Measurements from ENCODE around the gene FAIM2. TPM values are rescaled to one million over a fixed set of nuclear protein-coding genes. Genes with fewer than 3 reads are reported as not detected.
A peak's percentile ranks its signal among the peaks of the same experiment; 100 is the strongest.

The FAIM2 gene
- total and polyA plus RNA-seq, 11 donors: 0.33 to 15.0 (median 5.0) TPM

GRCh38 chr12:49866859-49867569, 36.7 kb downstream of the FAIM2 start:
- 29 to 36% (median 34%) methylated on average over 16 to 19 of the region's 19 CpGs for WGBS, 4 donors
- ATAC-seq: peak in 2 of 4 donors; percentile 17
- peaks cover 4 to 37% (median 29%) of the 10 kb centered on the region in 12 donors for H3K4me1 ChIP-seq
- peaks cover 0 to 6% (median 0%) of the 10 kb centered on the region in 9 donors for H3K27me3 ChIP-seq
- H3K27ac ChIP-seq: no peak overlapping the region
- peak; percentile 67 to 79 (median 73) for DNase-seq
- TF ChIP-seq POLR2A (IDR thresholded peaks at IDR 0.05) (no peak), CTCF (IDR thresholded peaks at IDR 0.05) (peak; percentile 94 to 99 (median 98))
- H3K4me3 ChIP-seq: no peak overlapping the region
- H3K9me3 ChIP-seq: no peaks in the 10 kb centered on the region
- no peaks in the 10 kb centered on the region for H3K36me3 ChIP-seq
- intact Hi-C loops (cut with DNase I): loop anchor here (1.0 to 10.0 kb wide), 10 partner anchors 75 to 205 kb away; partner anchors contain the start of genes ASIC1 (in 7 of the 10) and AQP5 (in 1 of the 10)

GRCh38 chr12:49865782-49866135, 37.9 kb downstream of the FAIM2 start:
- Histone ChIP-seq H3K27me3 (peaks cover 0 to 6% (median 0%) of the 10 kb centered on the region in 9 donors), H3K36me3 (no peaks in the 10 kb centered on the region), H3K4me1 (peaks cover 4 to 37% (median 29%) of the 10 kb centered on the region in 12 donors), H3K9me3 (no peaks in the 10 kb centered on the region), H3K4me3 (no peak overlapping the region), H3K27ac (no peak overlapping the region)
- ATAC-seq (no peak), DNase-seq (no peak)
- 78 to 86% (median 82%) methylated on average over 8 of the region's 8 CpGs for WGBS, 4 donors
- TF ChIP-seq POLR2A (IDR thresholded peaks at IDR 0.05): no peak
- no peak for TF ChIP-seq CTCF (IDR thresholded peaks at IDR 0.05)
- intact Hi-C loops (cut with DNase I): loop anchor here (2.0 to 10.0 kb wide), 9 partner anchors 77 to 207 kb away; partner anchors contain the start of genes ASIC1 (in 7 of the 10) and AQP5 (in 1 of the 10)

- DNase-seq (no peak), ATAC-seq (no peak)
- peaks cover 0 to 6% (median 0%) of the 10 kb centered on the region in 9 donors for H3K27me3 ChIP-seq
- H3K36me3 ChIP-seq: no peaks in the 10 kb centered on the region
- H3K9me3 ChIP-seq: no peaks in the 10 kb centered on the region
- intact Hi-C loops (cut with DNase I): loop anchor here (5.0 to 10.0 kb wide), 8 partner anchors 77 to 207 kb away; partner anchors contain the start of genes ASIC1 (in 7 of the 10) and AQP5 (in 1 of the 10)
- TF ChIP-seq CTCF (IDR thresholded peaks at IDR 0.05): no peak
- TF ChIP-seq POLR2A (IDR thresholded peaks at IDR 0.05): no peak
- H3K4me1 ChIP-seq: peaks cover 4 to 34% (median 29%) of the 10 kb centered on the region in 12 donors
- H3K4me3 ChIP-seq: no peak overlapping the region
- H3K27ac ChIP-seq: no peak overlapping the region
- 79 to 84% (median 83%) methylated on average over 12 to 13 of the region's 13 CpGs for WGBS, 4 donors
Observed at GRCh38 chr12:49865109-49865781, 38.5 kb downstream of the FAIM2 start.

GRCh38 chr12:49864798-49865090, 39.0 kb downstream of the FAIM2 start:
- ATAC-seq (no peak), DNase-seq (no peak)
- Histone ChIP-seq H3K36me3 (no peaks in the 10 kb centered on the region), H3K4me3 (no peak overlapping the region), H3K9me3 (no peaks in the 10 kb centered on the region), H3K4me1 (peaks cover 4 to 29% (median 26%) of the 10 kb centered on the region in 12 donors), H3K27ac (no peak overlapping the region), H3K27me3 (peaks cover 0 to 6% (median 0%) of the 10 kb centered on the region in 9 donors)
- TF ChIP-seq POLR2A (IDR thresholded peaks at IDR 0.05): no peak
- intact Hi-C loops (cut with DNase I): loop anchor here (5.0 to 10.0 kb wide), 8 partner anchors 78 to 208 kb away; partner anchors contain the start of genes ASIC1 (in 7 of the 10) and AQP5 (in 1 of the 10)
- 46 to 70% (median 60%) methylated on average over 2 of the region's 2 CpGs for WGBS, 4 donors

All from heart left ventricle (tissue), 16 donors.